Measurements from ENCODE around the gene LAMA3.

DNA sequence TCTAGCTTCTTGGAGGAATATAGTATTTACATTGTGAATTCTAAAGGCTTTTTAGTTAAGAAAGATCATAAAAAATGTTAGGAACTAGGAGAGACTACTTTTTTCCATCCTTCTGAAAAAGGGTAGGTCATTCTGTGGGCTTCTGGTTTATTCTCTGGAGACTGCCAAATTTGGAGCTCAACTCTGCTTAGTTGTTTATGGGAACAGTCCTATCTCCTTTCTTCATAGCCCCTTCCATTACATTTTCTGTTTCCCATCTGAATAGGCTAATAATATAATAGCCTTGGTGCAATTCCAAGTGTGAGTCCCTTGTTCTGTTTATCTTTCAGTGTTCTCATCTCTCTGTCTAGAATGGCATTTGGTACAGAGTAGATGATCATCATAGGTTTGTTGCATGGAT, 15.6 kb downstream of the LAMA3 start:
- TF ChIP-seq CTCF (IDR thresholded peaks at IDR 0.05; ENCODE audit: extremely low read depth in 1 of 2, insufficient read depth in 1 of 2, low read depth in 1 of 2, low read length in 2 of 2): no peak
- TF ChIP-seq POLR2AphosphoS5 (IDR thresholded peaks at IDR 0.05; ENCODE audit: insufficient read depth, low read depth, low read length): no peak
- no peak for TF ChIP-seq MYC (IDR thresholded peaks at IDR 0.05; ENCODE audit: low read depth, low read length)
- no peak for TF ChIP-seq POLR2A (IDR thresholded peaks at IDR 0.05; ENCODE audit: low read depth, low read length)
- no peak for TF ChIP-seq JUN (IDR thresholded peaks at IDR 0.05; ENCODE audit: borderline replicate concordance, insufficient read depth, insufficient read length, low read depth)
- TF ChIP-seq GATA2 (IDR thresholded peaks at IDR 0.05; ENCODE audit: insufficient read depth, insufficient read length, low read depth, low read length): no peak
- no peak for TF ChIP-seq EZH2 (IDR thresholded peaks at IDR 0.05; ENCODE audit: borderline replicate concordance, low read depth, low read length, severe bottlenecking)
- no peak for TF ChIP-seq MAX (IDR thresholded peaks at IDR 0.05; ENCODE audit: insufficient read depth, insufficient read length)
- TF ChIP-seq FOS (IDR thresholded peaks at IDR 0.05; ENCODE audit: borderline replicate concordance, insufficient read depth, low read length): no peak

Measured in endothelial cell of umbilical vein (primary cell).